ENCODE measurements around the gene AP3S2. TPM values are rescaled to one million over a fixed set of nuclear protein-coding genes. Genes with fewer than 3 reads are reported as not detected.

The AP3S2 gene
- total and polyA plus RNA-seq, 2 of the 4 experiments (the other 2 are of a cell fraction): 12.6 to 34.1 TPM

- H3K4me3 ChIP-seq (ENCODE audit: insufficient read depth, low read depth, low read length): peak overlapping the region; percentile 58
- no TSS peak for BruUV-seq (replicated peaks)
- ChIA-PET CTCF (no interaction called here), POLR2A (ENCODE audit: unreplicated experiment) (no interaction called here)
- H3K36me3 ChIP-seq (ENCODE audit: control insufficient read depth, insufficient read depth, low read length): no peaks in the 10 kb centered on the region
- H4K91ac ChIP-seq (ENCODE audit: insufficient read depth, low read depth, low read length): no peak overlapping the region; the same call in none of the 2 replicates
- intact Hi-C loops (cut with micrococcal nuclease): loop anchor here (2.0 kb wide), 1 partner anchor 61 kb away; no protein-coding TSS in a partner anchor
- H3K9me3 ChIP-seq (ENCODE audit: control insufficient read depth, insufficient read depth, low read length): peaks cover 3% of the 10 kb centered on the region
- WGBS, 2 experiments (ENCODE audit: extremely low coverage in 2 of 2, insufficient read length in 1 of 2): 23% methylated on average over 32 of the region's 56 CpGs; no CpG with 5 or more reads in 1 of the 2 experiments
- peak overlapping the region; percentile 95 for H2AFZ ChIP-seq (replicated peaks; ENCODE audit: low read length, poor library complexity)
- ATAC-seq (ENCODE audit: low read depth) (peak; percentile 19), DNase-seq (no peak)
- H3K27me3 ChIP-seq (ENCODE audit: control insufficient read depth, insufficient read depth, low read length): no peaks in the 10 kb centered on the region
- no peak for TF ChIP-seq RCOR1 (IDR thresholded peaks at IDR 0.05; ENCODE audit: insufficient replicate concordance, low read length)
- no peak overlapping the region; the same call in 1 of the 2 replicates for H3K18ac ChIP-seq (ENCODE audit: low read depth, low read length)
- peak overlapping the region; percentile 69 for H3K4ac ChIP-seq (ENCODE audit: low read depth, low read length)
- no peak overlapping the region for H3K56ac ChIP-seq (ENCODE audit: extremely low read depth, insufficient read depth, low read length)
- H3K4me1 ChIP-seq (ENCODE audit: control insufficient read depth, insufficient read depth, low read length): peaks cover 17% of the 10 kb centered on the region
- H2BK20ac ChIP-seq (ENCODE audit: low read depth, low read length): no peak overlapping the region
- peak overlapping the region; percentile 56 to 58; a peak in 3 of 4 replicates for H4K8ac ChIP-seq (ENCODE audit: low read depth in 2 of 2, low read length in 2 of 2)
- H3K4me2 ChIP-seq (ENCODE audit: low read depth, low read length): peak overlapping the region; percentile 65
- H2BK15ac ChIP-seq (ENCODE audit: low read depth, low read length): peak overlapping the region; percentile 26; the same call in 1 of the 3 replicates
- no peak overlapping the region for H4K5ac ChIP-seq (ENCODE audit: low read depth, low read length)
- H2BK120ac ChIP-seq (ENCODE audit: low read depth, low read length): peak overlapping the region; percentile 47; the same call in 1 of the 2 replicates
- H2AK9ac ChIP-seq (replicated peaks; ENCODE audit: low read depth, low read length, poor library complexity): peak overlapping the region; percentile 90
- no peak overlapping the region for H2BK5ac ChIP-seq (ENCODE audit: low read depth, low read length, poor library complexity, severe bottlenecking)
- in situ Hi-C loops (cut with MboI; ENCODE audit: low sequenced_read_pairs): no loop called here
- H3K23ac ChIP-seq (ENCODE audit: low read depth, low read length): peak overlapping the region; percentile 56; the same call in 1 of the 2 replicates
- 0 out of 2 replicates have a peak overlapping the region, but pooled peaks have one; percentile 6 for H3K27ac ChIP-seq (ENCODE audit: insufficient read depth, low read length)
- peak overlapping the region; percentile 49; the same call in 1 of the 2 replicates for H2AK5ac ChIP-seq (ENCODE audit: low read depth, low read length)
- peak overlapping the region; percentile 89 for H3K14ac ChIP-seq (replicated peaks; ENCODE audit: low read depth, low read length)
- peaks cover 25% of the 10 kb centered on the region for H3K9me1 ChIP-seq (ENCODE audit: insufficient read depth, low read length)
- H3K79me1 ChIP-seq (ENCODE audit: low read depth in 1 of 2, low read length in 2 of 2): peaks cover 0 to 47% of the 10 kb centered on the region in 2 experiments; a peak in 3 of 4 replicates
- peaks cover 5% of the 10 kb centered on the region; the same call in 1 of the 2 replicates for H4K20me1 ChIP-seq (ENCODE audit: insufficient read depth, low read length)
- dilution Hi-C loops (cut with HindIII; ENCODE audit: low sequenced_read_pairs, unreplicated experiment): no loop called here
- peak overlapping the region; percentile 24; the same call in 1 of the 2 replicates for H3K9ac ChIP-seq (ENCODE audit: low read depth, low read length)
Observed at GRCh38 chr15:89814112-89814742, 79.6 kb downstream of the AP3S2 start.
